Loucy (cell line): Measurements from ENCODE around the gene UBL3.

Experiments
- H2AFZ ChIP-seq: fragments of 200-600 bp; sonication (generic); 2 replicates; pipeline ENCODE4 v1.6.0; 2016; ENCODE audit warnings: antibody characterized with exemption, mild to moderate bottlenecking, low read length, moderate library complexity
- H3F3A ChIP-seq: fragments of 200-600 bp; 2 replicates; pipeline ENCODE4 v1.6.0; 2016; ENCODE audit warnings: antibody characterized with exemption, low read depth, mild to moderate bottlenecking
- H3K27me3 ChIP-seq: fragments of 200-600 bp; sonication (generic); 2 replicates; pipeline ENCODE4 v1.6.1; 2014; ENCODE audit warnings: low read length, mild to moderate bottlenecking; ENCODE audit not compliant: insufficient read depth, poor library complexity, severe bottlenecking
- H3K36me3 ChIP-seq: fragments of 200-600 bp; sonication (generic); 2 replicates; pipeline ENCODE4 v1.6.1; 2016; ENCODE audit warnings: low read length; ENCODE audit not compliant: insufficient read depth
- H3K4me1 ChIP-seq: fragments of 200-600 bp; sonication (generic); 2 replicates; pipeline ENCODE4 v1.5.1; 2014; ENCODE audit warnings: low read length, mild to moderate bottlenecking; ENCODE audit not compliant: insufficient read depth, poor library complexity, severe bottlenecking
- H3K4me2 ChIP-seq: fragments of 200-600 bp; sonication (generic); 2 replicates; pipeline ENCODE4 v1.6.0; 2014; ENCODE audit warnings: antibody characterized with exemption, low read length, low read depth, mild to moderate bottlenecking; ENCODE audit not compliant: poor library complexity, severe bottlenecking
- H3K4me3 ChIP-seq: fragments of 200-600 bp; sonication (generic); 2 replicates; pipeline ENCODE4 v1.5.1; 2014; ENCODE audit warnings: low read length, mild to moderate bottlenecking, mixed read lengths; ENCODE audit not compliant: poor library complexity, severe bottlenecking
- H3K79me2 ChIP-seq: fragments of 200-600 bp; sonication (generic); 2 replicates; pipeline ENCODE4 v1.6.1; 2014; ENCODE audit warnings: low read length; ENCODE audit not compliant: insufficient read depth
- H3K9ac ChIP-seq: fragments of 200-600 bp; sonication (generic); 2 replicates; pipeline ENCODE4 v1.6.0; 2014; ENCODE audit warnings: mild to moderate bottlenecking, low read depth, low read length, moderate library complexity; ENCODE audit not compliant: poor library complexity, severe bottlenecking
- H3K9me2 ChIP-seq: fragments of 200-600 bp; sonication (generic); replicated peaks from 2 replicates; pipeline ENCODE4 v1.6.1; 2016; ENCODE audit warnings: low read depth, low read length, mixed read lengths
- H3K9me3 ChIP-seq: fragments of 200-600 bp; sonication (generic); 2 replicates; pipeline ENCODE4 v1.6.1; 2014; ENCODE audit warnings: mild to moderate bottlenecking, antibody characterized with exemption, low read length, low read depth; ENCODE audit not compliant: insufficient read depth
- H4K20me1 ChIP-seq: fragments of 200-600 bp; sonication (generic); 2 replicates; pipeline ENCODE4 v1.6.0; 2014; ENCODE audit warnings: antibody characterized with exemption, low read length, mild to moderate bottlenecking; ENCODE audit not compliant: insufficient read depth, poor library complexity, severe bottlenecking
- EZH2phosphoT487 ChIP-seq: fragments of 200-600 bp; IDR thresholded peaks from 2 replicates; pipeline ENCODE4 v1.6.1; 2018; ENCODE audit warnings: antibody characterized with exemption, mild to moderate bottlenecking, moderate library complexity, borderline replicate concordance
- TF ChIP-seq, protein P1 (sequence below): fragments of 200-600 bp; sonication (generic); conservative IDR thresholded peaks from 2 replicates; pipeline ENCODE4 v1.5.1; 2014; ENCODE audit warnings: mild to moderate bottlenecking, antibody characterized with exemption, low read length

UBL3 gene

DNA sequence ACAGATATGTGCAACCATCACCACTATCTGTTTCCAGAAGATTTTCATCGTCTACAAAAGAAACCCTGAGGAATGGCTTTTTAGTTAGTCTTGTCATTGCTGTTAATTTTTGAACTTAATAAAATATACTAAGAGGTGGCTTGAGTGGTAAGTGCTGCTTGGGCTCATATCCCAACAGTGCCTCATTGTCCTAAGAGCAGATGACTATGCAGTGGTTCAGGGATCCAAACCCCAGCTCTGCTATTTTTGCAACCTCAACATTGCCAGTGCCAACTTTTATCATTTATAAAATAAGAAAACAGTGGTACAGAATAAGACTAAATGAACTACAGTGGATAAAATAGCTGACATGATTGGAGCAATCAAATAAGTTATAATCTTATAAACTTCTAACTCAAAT lies 131.7 kb downstream of the UBL3 start:
- H3K4me1 ChIP-seq: no peaks in the 10 kb centered on the region
- H3K4me3 ChIP-seq: no peak overlapping the region
- no peak overlapping the region for H3K9ac ChIP-seq
- no peaks in the 10 kb centered on the region for H3K36me3 ChIP-seq
- H2AFZ ChIP-seq: no peak overlapping the region
- H3K4me2 ChIP-seq: no peak overlapping the region
- no peaks in the 10 kb centered on the region for H3K79me2 ChIP-seq
- no peaks in the 10 kb centered on the region for H4K20me1 ChIP-seq
- TF ChIP-seq EZH2phosphoT487: no peak
- TF ChIP-seq, protein P1, sequence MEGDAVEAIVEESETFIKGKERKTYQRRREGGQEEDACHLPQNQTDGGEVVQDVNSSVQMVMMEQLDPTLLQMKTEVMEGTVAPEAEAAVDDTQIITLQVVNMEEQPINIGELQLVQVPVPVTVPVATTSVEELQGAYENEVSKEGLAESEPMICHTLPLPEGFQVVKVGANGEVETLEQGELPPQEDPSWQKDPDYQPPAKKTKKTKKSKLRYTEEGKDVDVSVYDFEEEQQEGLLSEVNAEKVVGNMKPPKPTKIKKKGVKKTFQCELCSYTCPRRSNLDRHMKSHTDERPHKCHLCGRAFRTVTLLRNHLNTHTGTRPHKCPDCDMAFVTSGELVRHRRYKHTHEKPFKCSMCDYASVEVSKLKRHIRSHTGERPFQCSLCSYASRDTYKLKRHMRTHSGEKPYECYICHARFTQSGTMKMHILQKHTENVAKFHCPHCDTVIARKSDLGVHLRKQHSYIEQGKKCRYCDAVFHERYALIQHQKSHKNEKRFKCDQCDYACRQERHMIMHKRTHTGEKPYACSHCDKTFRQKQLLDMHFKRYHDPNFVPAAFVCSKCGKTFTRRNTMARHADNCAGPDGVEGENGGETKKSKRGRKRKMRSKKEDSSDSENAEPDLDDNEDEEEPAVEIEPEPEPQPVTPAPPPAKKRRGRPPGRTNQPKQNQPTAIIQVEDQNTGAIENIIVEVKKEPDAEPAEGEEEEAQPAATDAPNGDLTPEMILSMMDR: no peak
- H3K9me3 ChIP-seq: no peaks in the 10 kb centered on the region; the same call in 1 of the 2 replicates
- no peaks in the 10 kb centered on the region for H3K9me2 ChIP-seq
- H3F3A ChIP-seq: no peaks in the 10 kb centered on the region
- H3K27me3 ChIP-seq: no peaks in the 10 kb centered on the region

DNA sequence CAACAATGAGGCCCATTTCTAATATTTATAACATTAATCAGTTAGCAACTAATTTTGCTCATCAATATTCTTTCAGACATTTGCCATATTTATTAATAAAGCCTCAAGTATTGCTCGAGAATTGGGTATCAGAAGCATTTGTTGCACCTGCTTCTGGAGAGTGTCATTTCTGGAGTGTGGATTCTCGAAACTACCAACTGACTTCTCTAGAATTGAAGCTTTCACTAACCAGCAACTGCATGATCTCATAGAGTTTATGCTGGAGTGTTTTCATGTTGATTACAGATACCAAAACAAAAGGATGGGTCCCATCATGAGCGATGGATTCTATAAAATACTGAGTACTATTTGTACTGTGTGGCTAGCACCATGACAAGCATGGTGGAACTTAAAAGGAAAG lies 133.9 kb downstream of the UBL3 start:
- no peak overlapping the region for H3K4me3 ChIP-seq
- H3K9ac ChIP-seq: no peak overlapping the region
- no peaks in the 10 kb centered on the region; the same call in 1 of the 2 replicates for H3K9me3 ChIP-seq
- H3K4me1 ChIP-seq: no peaks in the 10 kb centered on the region
- no peak for TF ChIP-seq EZH2phosphoT487
- TF ChIP-seq, protein P1: no peak
- H4K20me1 ChIP-seq: no peaks in the 10 kb centered on the region
- H3K9me2 ChIP-seq: no peaks in the 10 kb centered on the region
- H3K4me2 ChIP-seq: no peak overlapping the region
- no peaks in the 10 kb centered on the region for H3K27me3 ChIP-seq
- no peaks in the 10 kb centered on the region for H3F3A ChIP-seq
- no peak overlapping the region for H2AFZ ChIP-seq
- no peaks in the 10 kb centered on the region for H3K79me2 ChIP-seq
- no peaks in the 10 kb centered on the region for H3K36me3 ChIP-seq
